HEK293 (cell line): ENCODE results near the gene MAP4K5.

Experiments used
- CTCF ChIA-PET: fragments of 350-600 bp; formaldehyde crosslinking; extraction: SDS; loops from one replicate; lab custom pipeline; 2021; ENCODE audit warnings: antibody characterized with exemption; lab: Yijun Ruan, JAX
- POLR2A ChIA-PET: fragments of 300-600 bp; formaldehyde crosslinking; extraction: SDS; loops from one replicate; lab custom pipeline; 2020; ENCODE audit warnings: antibody characterized with exemption, inconsistent platforms; lab: Yijun Ruan, JAX
- H3K27ac ChIP-seq: fragments of 200-500 bp; sonication (Bioruptor generic); 2 replicates; pipeline ENCODE4 v1.5.1; 2014; ENCODE audit warnings: low read depth, low read length, control low read depth, inconsistent platforms; ENCODE audit errors: extremely low read depth
- H3K36me3 ChIP-seq, 2 experiments: fragments of 200-500 bp in 1 of 2; sonication (Bioruptor generic) in 1 of 2; 1 replicate in 1 of 2; 2 replicates in 1 of 2; pipeline ENCODE4 v1.5.1; 2014 to 2017; ENCODE audit warnings: inconsistent platforms in 2 of 2, low read length in 2 of 2; ENCODE audit not compliant: control insufficient read depth in 2 of 2, insufficient read depth in 1 of 2
- H3K4me1 ChIP-seq: fragments of 200-500 bp; sonication (Bioruptor generic); 2 replicates; pipeline ENCODE4 v1.5.1; 2014; ENCODE audit warnings: mild to moderate bottlenecking, low read length, inconsistent platforms; ENCODE audit not compliant: control insufficient read depth, insufficient read depth
- H3K4me3 ChIP-seq: 2 replicates; pipeline ENCODE4 v1.5.1; 2011; ENCODE audit warnings: low read depth, mild to moderate bottlenecking, control low read depth, low read length, moderate library complexity
- H3K9me3 ChIP-seq: fragments of 200-500 bp; sonication (Bioruptor generic); 2 replicates; pipeline ENCODE4 v1.5.1; 2014; ENCODE audit warnings: low read depth, low read length, inconsistent platforms; ENCODE audit not compliant: control insufficient read depth, insufficient read depth
- FEZF1 ChIP-seq: fragments of 450-650 bp; formaldehyde crosslinking; IDR thresholded peaks from 2 replicates; pipeline ENCODE4 v1.5.1; 2016; ENCODE audit warnings: missing biosample characterization, missing genetic modification characterization
- GFI1B ChIP-seq: fragments of 450-650 bp; formaldehyde crosslinking; IDR thresholded peaks from 2 replicates; pipeline ENCODE4 v1.5.1; 2016; ENCODE audit warnings: missing biosample characterization, missing genetic modification characterization
- SCRT1 ChIP-seq: fragments of 450-650 bp; formaldehyde crosslinking; IDR thresholded peaks from 2 replicates; pipeline ENCODE4 v1.5.1; 2016; ENCODE audit warnings: missing biosample characterization, missing genetic modification characterization, borderline replicate concordance
- SCRT2 ChIP-seq: fragments of 450-650 bp; formaldehyde crosslinking; IDR thresholded peaks from 2 replicates; pipeline ENCODE4 v1.5.1; 2016; ENCODE audit warnings: missing biosample characterization, missing genetic modification characterization
- SP3 ChIP-seq: fragments of 450-650 bp; formaldehyde crosslinking; IDR thresholded peaks from 2 replicates; pipeline ENCODE4 v1.5.1; 2016; ENCODE audit warnings: missing biosample characterization, missing genetic modification characterization
- TRIM28 ChIP-seq: IDR thresholded peaks from 2 replicates; pipeline ENCODE4 v1.6.1; 2011; ENCODE audit warnings: low read length, control low read depth, borderline replicate concordance
- YY1 ChIP-seq: fragments of 450-650 bp; formaldehyde crosslinking; IDR thresholded peaks from 2 replicates; pipeline ENCODE4 v1.5.1; 2018; ENCODE audit warnings: missing biosample characterization, missing genetic modification characterization
- YY2 ChIP-seq: fragments of 450-650 bp; formaldehyde crosslinking; IDR thresholded peaks from 2 replicates; pipeline ENCODE4 v1.5.1; 2016; ENCODE audit warnings: missing biosample characterization, missing genetic modification characterization
- ZFP3 ChIP-seq: fragments of 450-650 bp; formaldehyde crosslinking; IDR thresholded peaks from 2 replicates; pipeline ENCODE4 v1.5.1; 2016; ENCODE audit warnings: low read depth, missing biosample characterization, missing genetic modification characterization
- ZFP69B ChIP-seq: fragments of 450-650 bp; formaldehyde crosslinking; IDR thresholded peaks from 2 replicates; pipeline ENCODE4 v1.5.1; 2016; ENCODE audit warnings: missing biosample characterization, missing genetic modification characterization
- ZIC2 ChIP-seq: fragments of 450-650 bp; formaldehyde crosslinking; IDR thresholded peaks from 2 replicates; pipeline ENCODE4 v1.5.1; 2016; ENCODE audit warnings: missing biosample characterization, missing genetic modification characterization
- ZNF112 ChIP-seq: fragments of 450-650 bp; formaldehyde crosslinking; IDR thresholded peaks from 2 replicates; pipeline ENCODE4 v1.5.0; 2017; ENCODE audit warnings: missing biosample characterization, missing genetic modification characterization
- ZNF155 ChIP-seq: fragments of 450-650 bp; formaldehyde crosslinking; IDR thresholded peaks from 2 replicates; pipeline ENCODE4 v1.5.1; 2016; ENCODE audit warnings: missing biosample characterization, missing genetic modification characterization
- ZNF16 ChIP-seq: fragments of 450-650 bp; formaldehyde crosslinking; IDR thresholded peaks from 2 replicates; pipeline ENCODE4 v1.5.1; 2016; ENCODE audit warnings: low read depth, missing biosample characterization, missing genetic modification characterization
- ZNF184 ChIP-seq: fragments of 450-650 bp; IDR thresholded peaks from 2 replicates; pipeline ENCODE4 v1.5.1; 2018; ENCODE audit warnings: missing biosample characterization, mild to moderate bottlenecking, missing genetic modification characterization
- ZNF239 ChIP-seq: fragments of 450-650 bp; formaldehyde crosslinking; IDR thresholded peaks from 2 replicates; pipeline ENCODE4 v1.5.1; 2016; ENCODE audit warnings: missing biosample characterization, missing genetic modification characterization
- ZNF24 ChIP-seq: fragments of 450-650 bp; formaldehyde crosslinking; IDR thresholded peaks from 2 replicates; pipeline ENCODE4 v1.5.1; 2016; ENCODE audit warnings: missing biosample characterization, missing genetic modification characterization
- ZNF335 ChIP-seq: fragments of 450-650 bp; formaldehyde crosslinking; conservative IDR thresholded peaks from 2 replicates; pipeline ENCODE4 v1.5.1; 2016; ENCODE audit warnings: missing biosample characterization, missing genetic modification characterization
- ZNF341 ChIP-seq: fragments of 450-650 bp; formaldehyde crosslinking; IDR thresholded peaks from 2 replicates; pipeline ENCODE4; 2016; ENCODE audit warnings: low read depth, missing biosample characterization, missing genetic modification characterization
- ZNF404 ChIP-seq: fragments of 450-650 bp; formaldehyde crosslinking; IDR thresholded peaks from 2 replicates; pipeline ENCODE4 v1.5.1; 2017; ENCODE audit warnings: missing biosample characterization, missing genetic modification characterization
- ZNF433 ChIP-seq: fragments of 450-650 bp; formaldehyde crosslinking; IDR thresholded peaks from 2 replicates; pipeline ENCODE4 v1.5.1; 2016; ENCODE audit warnings: missing biosample characterization, missing genetic modification characterization, low read depth
- ZNF530 ChIP-seq: fragments of 450-650 bp; formaldehyde crosslinking; IDR thresholded peaks from 2 replicates; pipeline ENCODE4 v1.5.1; 2016; ENCODE audit warnings: low read depth, missing biosample characterization, missing genetic modification characterization
- ZNF549 ChIP-seq: fragments of 450-650 bp; IDR thresholded peaks from 2 replicates; pipeline ENCODE4 v1.5.1; 2018; ENCODE audit warnings: missing biosample characterization, missing genetic modification characterization, mild to moderate bottlenecking, inconsistent platforms, moderate library complexity
- ZNF558 ChIP-seq: fragments of 450-650 bp; formaldehyde crosslinking; IDR thresholded peaks from 2 replicates; pipeline ENCODE4 v1.5.1; 2016; ENCODE audit warnings: missing biosample characterization, missing genetic modification characterization
- ZNF610 ChIP-seq: fragments of 450-650 bp; formaldehyde crosslinking; IDR thresholded peaks from 2 replicates; pipeline ENCODE4 v1.5.1; 2016; ENCODE audit warnings: missing biosample characterization, missing genetic modification characterization, borderline replicate concordance
- ZNF624 ChIP-seq: fragments of 450-650 bp; formaldehyde crosslinking; IDR thresholded peaks from 2 replicates; pipeline ENCODE4 v1.5.1; 2017; ENCODE audit warnings: missing biosample characterization, missing genetic modification characterization
- ZNF791 ChIP-seq: fragments of 450-650 bp; formaldehyde crosslinking; IDR thresholded peaks from 2 replicates; pipeline ENCODE4 v1.5.1; 2016; ENCODE audit warnings: missing biosample characterization, missing genetic modification characterization
- TF ChIP-seq, protein P1 (sequence below): fragments of 450-650 bp; formaldehyde crosslinking; IDR thresholded peaks from 2 replicates; pipeline ENCODE4 v1.5.1; 2017; ENCODE audit warnings: missing biosample characterization, missing genetic modification characterization
- TF ChIP-seq, protein P2 (sequence below): fragments of 450-650 bp; formaldehyde crosslinking; IDR thresholded peaks from 2 replicates; pipeline ENCODE4 v1.5.1; 2016; ENCODE audit warnings: missing biosample characterization, missing genetic modification characterization

Gene MAP4K5

DNA sequence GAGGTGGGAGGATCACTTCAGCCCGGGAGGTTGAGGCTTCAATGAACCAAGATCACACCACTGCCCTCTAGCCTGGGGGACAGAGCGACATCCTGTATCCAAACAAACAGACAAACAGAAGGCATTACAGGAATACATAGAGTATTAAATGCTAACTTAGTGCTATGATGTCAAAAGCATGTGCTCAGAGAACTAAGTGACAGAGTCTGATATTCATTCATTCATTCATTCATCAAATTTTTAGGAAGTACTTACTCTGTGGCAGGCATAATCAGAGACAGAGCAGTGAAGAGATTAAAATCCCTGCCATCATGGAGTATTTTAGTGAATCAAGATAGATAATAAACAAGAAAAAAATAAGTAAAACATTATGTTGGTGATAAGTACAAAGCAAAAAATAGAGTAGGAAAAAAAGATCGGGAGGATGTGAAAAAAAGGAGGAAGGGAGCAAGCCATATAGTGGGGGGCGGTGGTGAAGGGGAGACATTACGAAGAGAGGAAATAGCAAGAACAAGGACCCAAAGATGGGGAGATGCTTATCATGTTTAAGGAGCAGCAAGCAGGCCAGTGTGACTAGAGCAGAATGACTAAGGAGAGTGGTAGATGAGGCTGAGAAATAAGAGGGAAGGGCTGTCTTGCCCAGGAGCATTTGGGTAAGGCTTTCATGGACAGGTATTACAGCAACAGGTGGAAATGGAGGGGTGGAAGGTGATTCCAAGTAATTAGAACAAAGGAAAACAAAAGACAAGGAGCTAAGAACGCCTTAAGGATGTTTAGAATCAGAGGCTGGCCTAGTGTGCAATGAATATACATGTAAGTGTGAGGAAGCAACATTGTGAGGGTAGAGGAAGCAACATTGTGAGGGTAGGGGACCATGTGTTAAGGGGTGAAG lies 2.8 kb downstream of the MAP4K5 start:
- H3K4me1 ChIP-seq, result peaks cover 7% of the 10 kb centered on the region
- TF ChIP-seq SCRT1 (tag by site-specific recombination) (peak; percentile 83), ZNF549 (tag by site-specific recombination) (no peak), ZNF610 (tag by site-specific recombination) (no peak), ZNF335 (0 out of 2 replicates have a peak, but pooled peaks have one; percentile 28), SCRT2 (peak; percentile 95)
- peaks cover 0 to 5% of the 10 kb centered on the region in 2 experiments; a peak in 1 of 3 replicates for H3K36me3 ChIP-seq
- H3K4me3 ChIP-seq, result 0 out of 2 replicates have a peak overlapping the region, but pooled peaks have one; percentile 4
- ChIA-PET POLR2A (no interaction called here), CTCF (interaction anchor here (0.6 to 1.5 kb wide), 6 partner anchors 13 to 244 kb away, joined by 3 to 4 read pairs (median 3); no protein-coding TSS in a partner anchor)
- no peaks in the 10 kb centered on the region for H3K9me3 ChIP-seq
- H3K27ac ChIP-seq, result no peak overlapping the region

DNA sequence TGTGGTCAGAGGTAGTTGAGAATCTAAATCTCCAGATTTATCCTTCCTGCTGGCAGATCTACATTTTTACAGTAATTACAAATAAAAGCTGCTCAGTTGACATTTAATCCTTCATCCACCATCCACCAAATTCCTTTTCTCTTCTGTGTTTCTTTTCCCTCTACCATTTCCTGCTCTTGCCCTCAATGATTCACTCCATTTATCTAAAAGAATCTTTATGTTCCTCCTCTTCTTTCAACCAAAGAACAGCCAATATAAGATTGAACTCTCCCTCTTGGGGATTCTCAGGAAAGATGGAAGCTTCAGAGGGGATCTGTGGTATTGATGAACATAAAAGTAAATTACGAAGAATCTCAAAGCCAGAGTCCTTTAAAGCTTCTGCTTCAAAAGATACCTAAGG lies 4.4 kb downstream of the MAP4K5 start:
- Histone ChIP-seq H3K4me3 (no peak overlapping the region), H3K4me1 (peaks cover 7% of the 10 kb centered on the region), H3K9me3 (no peaks in the 10 kb centered on the region), H3K36me3 (peaks cover 0 to 9% of the 10 kb centered on the region in 2 experiments; a peak in 2 of 3 replicates), H3K27ac (no peak overlapping the region)
- CTCF ChIA-PET, result interaction anchor here (0.7 to 1.2 kb wide), 3 partner anchors 15 to 246 kb away, joined by 3 to 6 read pairs (median 3); no protein-coding TSS in a partner anchor
- TF ChIP-seq YY1 (tag by site-specific recombination) (no peak), ZNF112 (tag by site-specific recombination) (no peak), ZNF624 (tag by site-specific recombination) (no peak), ZNF530 (no peak), ZNF433 (tag by site-specific recombination) (no peak), GFI1B (tag by site-specific recombination) (no peak)
- POLR2A ChIA-PET, result no interaction called here

GRCh38 chr14:50524731-50525515 lies 7.4 kb downstream of the MAP4K5 start:
- H3K9me3 ChIP-seq, result no peaks in the 10 kb centered on the region
- H3K36me3 ChIP-seq, result peaks cover 0 to 9% of the 10 kb centered on the region in 2 experiments; a peak in 2 of 3 replicates
- CTCF ChIA-PET, result interaction anchor here (0.6 to 1.3 kb wide), 2 partner anchors 202 to 204 kb away, joined by 3 to 4 read pairs; no protein-coding TSS in a partner anchor
- no peak overlapping the region for H3K4me3 ChIP-seq
- no peak overlapping the region for H3K27ac ChIP-seq
- POLR2A ChIA-PET, result interaction anchor here (0.6 kb wide), 1 partner anchor 179 kb away, joined by 3 read pairs; no protein-coding TSS in a partner anchor
- peaks cover 15% of the 10 kb centered on the region for H3K4me1 ChIP-seq
- no peak for TF ChIP-seq ZNF341 (tag by site-specific recombination)
- TF ChIP-seq, protein P1, sequence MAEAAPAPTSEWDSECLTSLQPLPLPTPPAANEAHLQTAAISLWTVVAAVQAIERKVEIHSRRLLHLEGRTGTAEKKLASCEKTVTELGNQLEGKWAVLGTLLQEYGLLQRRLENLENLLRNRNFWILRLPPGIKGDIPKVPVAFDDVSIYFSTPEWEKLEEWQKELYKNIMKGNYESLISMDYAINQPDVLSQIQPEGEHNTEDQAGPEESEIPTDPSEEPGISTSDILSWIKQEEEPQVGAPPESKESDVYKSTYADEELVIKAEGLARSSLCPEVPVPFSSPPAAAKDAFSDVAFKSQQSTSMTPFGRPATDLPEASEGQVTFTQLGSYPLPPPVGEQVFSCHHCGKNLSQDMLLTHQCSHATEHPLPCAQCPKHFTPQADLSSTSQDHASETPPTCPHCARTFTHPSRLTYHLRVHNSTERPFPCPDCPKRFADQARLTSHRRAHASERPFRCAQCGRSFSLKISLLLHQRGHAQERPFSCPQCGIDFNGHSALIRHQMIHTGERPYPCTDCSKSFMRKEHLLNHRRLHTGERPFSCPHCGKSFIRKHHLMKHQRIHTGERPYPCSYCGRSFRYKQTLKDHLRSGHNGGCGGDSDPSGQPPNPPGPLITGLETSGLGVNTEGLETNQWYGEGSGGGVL (tag by site-specific recombination), result no peak
- TF ChIP-seq, protein P2, sequence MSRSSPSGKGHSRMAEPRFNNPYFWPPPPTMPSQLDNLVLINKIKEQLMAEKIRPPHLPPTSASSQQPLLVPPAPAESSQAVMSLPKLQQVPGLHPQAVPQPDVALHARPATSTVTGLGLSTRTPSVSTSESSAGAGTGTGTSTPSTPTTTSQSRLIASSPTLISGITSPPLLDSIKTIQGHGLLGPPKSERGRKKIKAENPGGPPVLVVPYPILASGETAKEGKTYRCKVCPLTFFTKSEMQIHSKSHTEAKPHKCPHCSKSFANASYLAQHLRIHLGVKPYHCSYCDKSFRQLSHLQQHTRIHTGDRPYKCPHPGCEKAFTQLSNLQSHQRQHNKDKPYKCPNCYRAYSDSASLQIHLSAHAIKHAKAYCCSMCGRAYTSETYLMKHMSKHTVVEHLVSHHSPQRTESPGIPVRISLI (tag by site-specific recombination), result no peak
- TF ChIP-seq ZNF16 (tag by site-specific recombination), result no peak
- TF ChIP-seq ZNF558 (tag by site-specific recombination), result no peak
- TF ChIP-seq ZFP3 (tag by site-specific recombination), result no peak
- TF ChIP-seq TRIM28, result no peak
- no peak for TF ChIP-seq ZNF404 (tag by site-specific recombination)
- TF ChIP-seq ZNF24 (tag by site-specific recombination), result no peak
- TF ChIP-seq SP3, result no peak
- no peak for TF ChIP-seq ZNF791
- no peak for TF ChIP-seq ZFP69B (tag by site-specific recombination)
- TF ChIP-seq ZNF155, result no peak
- TF ChIP-seq ZNF239, result no peak
- TF ChIP-seq YY2 (tag by site-specific recombination), result no peak
- TF ChIP-seq ZNF184 (tag by site-specific recombination), result no peak
- no peak for TF ChIP-seq FEZF1 (tag by site-specific recombination)
- no peak for TF ChIP-seq ZIC2
